NB4 (cell line): ENCODE measurements around the gene ACSL6.

Source experiments
- CTCF ChIP-seq: IDR thresholded peaks from one replicate; pipeline ENCODE4 v1.5.1; 2012; ENCODE audit warnings: low read depth, low read length
- MAX ChIP-seq: IDR thresholded peaks from 2 replicates; pipeline ENCODE4 v1.6.1; 2011; ENCODE audit warnings: low read depth, low read length
- POLR2A ChIP-seq: IDR thresholded peaks from 2 replicates; pipeline ENCODE4 v1.6.1; 2011; ENCODE audit warnings: mild to moderate bottlenecking; ENCODE audit not compliant: insufficient read length; ENCODE audit errors: extremely low read depth

DNA sequence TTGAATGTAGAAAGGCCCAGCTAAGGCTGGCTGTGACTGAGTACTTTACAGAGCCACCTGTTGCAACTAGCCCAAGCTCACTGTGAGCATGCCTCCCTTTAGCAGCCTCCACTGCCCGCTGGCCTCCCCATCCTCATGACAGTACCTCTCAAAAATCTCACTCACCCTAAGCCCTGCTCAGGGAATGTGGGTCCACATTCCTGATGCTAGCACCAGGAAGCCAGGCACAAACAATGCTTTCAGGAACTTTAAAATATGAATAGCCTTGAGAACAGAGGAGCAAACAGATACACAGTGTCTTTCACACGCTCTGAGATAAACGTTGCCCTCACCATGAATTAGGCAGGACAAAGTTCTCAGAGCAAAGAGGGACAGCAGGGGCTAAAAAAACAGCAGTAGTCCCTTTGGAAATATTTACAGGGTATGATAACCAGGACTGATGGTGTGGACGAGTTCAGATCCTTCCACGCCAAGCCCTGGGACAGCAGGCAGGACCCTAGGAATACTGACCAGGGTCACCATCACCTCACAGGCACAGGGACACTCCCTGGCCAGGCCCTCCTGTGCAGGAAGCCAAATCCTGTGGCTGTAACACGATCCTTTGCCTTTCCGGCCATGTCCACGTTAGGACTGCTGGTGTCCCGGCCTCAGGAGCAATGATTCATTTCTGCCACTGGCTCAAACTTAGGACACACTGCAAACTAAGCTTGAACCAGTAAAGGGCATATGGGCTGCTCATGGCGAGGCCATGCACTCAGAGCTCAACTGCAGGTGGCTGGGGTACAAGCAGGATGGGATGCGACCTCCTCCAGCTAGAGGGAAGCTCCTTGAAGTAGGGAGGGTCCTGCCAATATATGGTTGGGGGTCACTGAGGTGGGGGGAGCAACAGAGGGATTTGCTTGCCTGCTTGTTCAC, 9.6 kb downstream of the ACSL6 start:
- TF ChIP-seq POLR2A, result no peak
- TF ChIP-seq CTCF, result no peak
- no peak for TF ChIP-seq MAX
